Measurements from ENCODE around the gene PARP6.

Gene PARP6

GRCh38 chr15:72198356-72199204 lies 73.8 kb downstream of the PARP6 start:
- no peak for DNase-seq (ENCODE audit: low spot score)

DNA sequence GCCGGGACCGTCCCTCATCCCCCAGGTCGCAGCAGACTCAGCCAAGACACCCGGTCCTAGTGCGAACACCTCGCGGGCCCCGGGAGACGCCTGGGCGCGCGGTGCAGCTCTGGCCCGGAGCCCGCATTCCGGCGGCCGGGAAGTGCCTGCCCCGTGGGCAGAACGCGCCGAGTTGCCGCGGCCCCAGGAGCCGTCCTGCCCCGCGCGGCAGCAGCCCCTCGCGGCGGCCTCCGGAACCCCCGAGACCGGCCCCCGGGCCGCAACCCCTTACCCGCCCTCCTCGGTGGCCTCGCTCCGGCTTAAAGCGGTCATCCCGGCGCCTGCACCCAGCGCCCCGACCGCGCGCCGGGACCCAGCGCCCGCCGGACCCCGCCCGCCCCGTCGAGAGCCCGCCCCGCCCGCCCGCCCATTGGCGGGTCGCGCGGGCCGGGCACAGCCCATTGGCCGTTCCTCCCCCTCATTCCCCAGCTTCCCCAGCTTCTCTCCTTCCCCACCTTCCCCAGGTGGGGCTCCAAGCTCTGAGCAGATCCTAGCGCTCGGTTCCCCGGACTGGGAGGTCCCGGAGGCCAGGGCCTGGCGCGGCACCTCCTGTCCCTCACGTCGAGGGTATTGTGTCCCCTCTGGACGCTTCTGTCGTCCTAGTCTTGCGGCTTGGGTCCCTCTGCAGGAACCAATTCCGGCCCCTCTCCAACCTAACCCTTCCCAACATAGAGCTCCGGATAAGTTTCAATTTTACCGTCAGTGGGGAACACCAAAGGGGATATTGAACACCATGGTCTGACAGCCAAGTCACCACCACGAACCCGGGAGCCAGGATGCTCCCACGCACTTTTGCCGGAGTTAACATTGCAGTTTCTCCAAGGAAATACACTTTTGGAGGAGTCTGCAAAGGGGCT lies 74.6 kb downstream of the PARP6 start, which contains the start of gene GRAMD2A:
TSS of gene GRAMD2A (minus strand) at position 328 of the 896 bp plus-strand sequence.
- no peak for DNase-seq (ENCODE audit: low spot score)

GRCh38 chr15:72197041-72197459 lies 75.3 kb downstream of the PARP6 start:
- no peak for DNase-seq (ENCODE audit: low spot score)

GRCh38 chr15:72196409-72197040 lies 75.8 kb downstream of the PARP6 start:
- DNase-seq (ENCODE audit: low spot score) = no peak

DNA sequence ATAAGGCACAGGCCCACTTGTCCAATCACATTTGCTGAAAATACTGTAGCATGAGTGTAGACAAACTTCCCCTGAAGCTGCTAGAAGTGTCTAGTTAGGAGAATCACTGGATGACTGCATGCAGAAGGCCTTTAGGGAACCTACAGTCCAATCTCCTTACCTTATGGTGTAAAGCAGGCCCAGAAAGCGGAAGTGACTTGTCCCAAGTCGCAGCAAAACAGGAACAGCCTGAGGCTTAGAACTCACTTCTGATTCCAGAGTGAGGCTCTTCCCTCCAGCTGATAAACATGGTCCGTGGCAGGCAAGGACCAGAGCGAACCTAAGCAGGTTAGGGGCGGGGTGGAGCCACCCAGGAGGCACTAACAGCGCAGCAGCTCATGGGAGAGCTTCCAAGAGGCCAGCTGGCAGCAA lies 77.2 kb downstream of the PARP6 start:
- DNase-seq (ENCODE audit: low spot score) = no peak

DNA sequence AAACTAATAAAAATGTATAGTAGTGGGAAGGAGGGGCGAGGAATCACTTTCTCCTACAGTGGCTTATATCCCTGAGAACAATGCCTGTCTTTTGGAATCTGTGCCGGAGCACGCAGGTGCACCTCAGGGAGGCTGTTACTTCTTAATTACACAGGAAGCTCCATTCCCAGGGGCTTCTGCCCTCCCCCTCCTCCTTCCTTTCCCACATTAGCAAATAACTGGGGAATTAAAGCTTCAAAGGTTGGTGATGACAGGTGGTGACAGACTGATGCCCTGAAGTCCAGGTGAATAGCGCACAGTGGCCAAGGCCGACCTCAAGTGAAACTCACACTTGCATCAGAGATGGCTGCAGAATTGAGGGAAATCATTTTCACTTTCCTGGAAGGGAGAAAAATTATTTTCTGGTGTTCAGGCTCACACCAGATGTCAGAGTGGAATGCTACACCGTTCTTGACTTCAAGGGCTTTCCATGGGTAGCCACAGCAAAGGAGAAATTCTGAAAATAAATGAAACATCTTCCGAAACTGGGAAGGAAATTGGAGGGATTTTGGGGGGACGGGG lies 78.4 kb downstream of the PARP6 start:
- DNase-seq (ENCODE audit: low spot score) = no peak

DNA sequence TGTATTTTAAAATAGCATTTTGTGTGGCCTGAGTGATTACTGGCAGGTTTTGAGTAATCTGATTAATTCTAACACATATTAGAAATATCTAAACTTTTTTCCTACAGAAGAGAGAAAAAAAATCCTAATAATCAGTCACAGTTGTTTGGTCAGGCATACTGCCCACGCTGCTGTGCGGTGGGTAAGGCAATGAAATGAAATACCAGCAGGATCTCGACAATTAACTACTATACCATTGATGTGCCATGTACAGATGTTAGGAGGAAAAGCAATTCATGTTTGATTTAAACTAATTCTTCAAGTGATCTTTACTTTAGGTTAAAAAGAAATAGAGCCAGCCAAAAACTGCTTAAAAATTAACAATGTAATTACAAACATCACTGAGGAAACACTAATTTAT lies 79.9 kb downstream of the PARP6 start:
- no peak for DNase-seq (ENCODE audit: low spot score)
